Caco-2 (cell line): Measurements from ENCODE around the gene WDR4. TPM values are rescaled to one million over a fixed set of nuclear protein-coding genes. Genes with fewer than 3 reads are reported as not detected.
"Not testable (repeated sequence)": the region's sequence is repeated elsewhere in the genome, so short reads cannot be mapped to it uniquely, and the experiment has no call there.

Experiments
- BruUV-seq: library from RNA; stranded (reverse); fragments of 400-500 nt; replicated peaks from 2 replicates; lab custom pipeline; 2021; lab: Mats Ljungman, UMichigan
- CTCF ChIA-PET: fragments of 300-600 bp; sonication (Branson Sonifier 250); formaldehyde crosslinking; loops from one replicate; lab custom pipeline; 2022; ENCODE audit warnings: antibody characterized with exemption; lab: Charles Lee
- POLR2A ChIA-PET: fragments of 300-600 bp; sonication (Branson Sonifier 250); formaldehyde crosslinking; loops from one replicate; lab custom pipeline; 2022; ENCODE audit warnings: antibody characterized with exemption; lab: Charles Lee
- DNase-seq, 2 experiments: peaks; one replicate each; pipeline versions ENCODE4 v3.0.0 to v3.0.0-alpha.2; 2020 to 2022
- H3K27me3 ChIP-seq: replicated peaks from 2 replicates; pipeline ENCODE4 v1.6.0; 2011; ENCODE audit warnings: low read length; ENCODE audit not compliant: control insufficient read depth, insufficient read depth
- H3K36me3 ChIP-seq: 2 replicates; pipeline ENCODE4 v1.5.1; 2011; ENCODE audit warnings: low read length; ENCODE audit not compliant: control insufficient read depth, insufficient read depth
- H3K4me1 ChIP-seq: fragments of 250-450 bp; sonication (Bioruptor Pico); 2 replicates; pipeline ENCODE4 v1.5.1; 2020; ENCODE audit warnings: mild to moderate bottlenecking
- H3K4me3 ChIP-seq: 2 replicates; pipeline ENCODE4 v1.5.1; 2011; ENCODE audit warnings: low read depth, mild to moderate bottlenecking, control low read depth, low read length
- H3K9me3 ChIP-seq: fragments of 250-450 bp; sonication (Bioruptor Pico); 2 replicates; pipeline ENCODE4 v1.5.1; 2020; ENCODE audit warnings: mild to moderate bottlenecking, moderate library complexity
- H3K27ac Mint-ChIP-seq: one replicate; pipeline ENCODE4 v1.8.0; 2022; ENCODE audit warnings: mixed read lengths; ENCODE audit not compliant: unreplicated experiment
- H3K27me3 Mint-ChIP-seq: one replicate; pipeline ENCODE4 v1.8.0; 2022; ENCODE audit warnings: mixed read lengths; ENCODE audit not compliant: insufficient read depth, unreplicated experiment
- H3K36me3 Mint-ChIP-seq: one replicate; pipeline ENCODE4 v1.8.0; 2022; ENCODE audit warnings: mild to moderate bottlenecking, mixed read lengths; ENCODE audit not compliant: insufficient read depth, unreplicated experiment
- H3K4me1 Mint-ChIP-seq: one replicate; pipeline ENCODE4 v1.8.0; 2022; ENCODE audit warnings: low read depth, mixed read lengths; ENCODE audit not compliant: unreplicated experiment
- H3K4me3 Mint-ChIP-seq: one replicate; pipeline ENCODE4 v1.8.0; 2022; ENCODE audit warnings: mild to moderate bottlenecking, moderate library complexity, mixed read lengths; ENCODE audit not compliant: unreplicated experiment
- H3K9me3 Mint-ChIP-seq: one replicate; pipeline ENCODE4 v1.8.0; 2022; ENCODE audit warnings: mixed read lengths; ENCODE audit not compliant: unreplicated experiment
- intact Hi-C: fragments of 100-400 bp; cut with micrococcal nuclease; formaldehyde crosslinking; loops from one replicate; pipeline ENCODE4 v1.10.0; 2022; ENCODE audit not compliant: unreplicated experiment
- total RNA-seq: library from RNA; stranded (reverse); gene quantifications from 2 replicates; pipeline ENCODE4 v1.2.3, GENCODE V29; 2022
- TF ChIP-seq, protein P1 (sequence below), 2 experiments: fragments of 200-600 bp in 1 of 2; IDR thresholded peaks; 1 replicate in 1 of 2; 2 replicates in 1 of 2; pipeline versions ENCODE4 v1.5.1 to v1.8.0; 2011 to 2022; ENCODE audit warnings: antibody characterized with exemption in 1 of 2, control low read depth in 1 of 2, inconsistent platforms in 1 of 2, low read depth in 1 of 2, low read length in 1 of 2, mild to moderate bottlenecking in 1 of 2, moderate library complexity in 1 of 2; ENCODE audit not compliant: insufficient read depth in 1 of 2, severe bottlenecking in 1 of 2, unreplicated experiment in 1 of 2

Gene WDR4
- total RNA-seq, 1 experiment from 2014 or later, result 35.0 TPM

- H3K27ac Mint-ChIP-seq, result no peak overlapping the region
- ChIA-PET CTCF (no interaction called here), POLR2A (no interaction called here)
Observed at GRCh38 chr21:42845296-42845965, 33.9 kb downstream of the WDR4 start.

GRCh38 chr21:42844411-42845113 lies 34.8 kb downstream of the WDR4 start:
- POLR2A ChIA-PET, result no interaction called here
- intact Hi-C loops, result no loop called here

More at GRCh38 chr21:42845296-42845965, 33.9 kb downstream of the WDR4 start:
- TF ChIP-seq, protein P1, sequence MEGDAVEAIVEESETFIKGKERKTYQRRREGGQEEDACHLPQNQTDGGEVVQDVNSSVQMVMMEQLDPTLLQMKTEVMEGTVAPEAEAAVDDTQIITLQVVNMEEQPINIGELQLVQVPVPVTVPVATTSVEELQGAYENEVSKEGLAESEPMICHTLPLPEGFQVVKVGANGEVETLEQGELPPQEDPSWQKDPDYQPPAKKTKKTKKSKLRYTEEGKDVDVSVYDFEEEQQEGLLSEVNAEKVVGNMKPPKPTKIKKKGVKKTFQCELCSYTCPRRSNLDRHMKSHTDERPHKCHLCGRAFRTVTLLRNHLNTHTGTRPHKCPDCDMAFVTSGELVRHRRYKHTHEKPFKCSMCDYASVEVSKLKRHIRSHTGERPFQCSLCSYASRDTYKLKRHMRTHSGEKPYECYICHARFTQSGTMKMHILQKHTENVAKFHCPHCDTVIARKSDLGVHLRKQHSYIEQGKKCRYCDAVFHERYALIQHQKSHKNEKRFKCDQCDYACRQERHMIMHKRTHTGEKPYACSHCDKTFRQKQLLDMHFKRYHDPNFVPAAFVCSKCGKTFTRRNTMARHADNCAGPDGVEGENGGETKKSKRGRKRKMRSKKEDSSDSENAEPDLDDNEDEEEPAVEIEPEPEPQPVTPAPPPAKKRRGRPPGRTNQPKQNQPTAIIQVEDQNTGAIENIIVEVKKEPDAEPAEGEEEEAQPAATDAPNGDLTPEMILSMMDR (IDR thresholded peaks at IDR 0.05; ENCODE audit: insufficient read depth in 1 of 2, low read depth in 1 of 2, low read length in 1 of 2, severe bottlenecking in 1 of 2, unreplicated experiment in 1 of 2), result no peak
- peak in 1 of 2 experiments; percentile 9 for DNase-seq
- H3K36me3 ChIP-seq, result peaks cover 4% of the 10 kb centered on the region; the same call in 1 of the 2 replicates
- Mint-ChIP-seq H3K4me3 (no peak overlapping the region), H3K4me1 (no peaks in the 10 kb centered on the region), H3K27me3 (no peaks in the 10 kb centered on the region), H3K36me3 (peaks cover 66% of the 10 kb centered on the region), H3K9me3 (no peaks in the 10 kb centered on the region)
- BruUV-seq, result no TSS peak
- no peak overlapping the region for H3K4me3 ChIP-seq
- intact Hi-C loops, result no loop called here
- H3K9me3 ChIP-seq, result no peaks in the 10 kb centered on the region
- no peaks in the 10 kb centered on the region for H3K27me3 ChIP-seq
- H3K4me1 ChIP-seq, result no peaks in the 10 kb centered on the region

DNA sequence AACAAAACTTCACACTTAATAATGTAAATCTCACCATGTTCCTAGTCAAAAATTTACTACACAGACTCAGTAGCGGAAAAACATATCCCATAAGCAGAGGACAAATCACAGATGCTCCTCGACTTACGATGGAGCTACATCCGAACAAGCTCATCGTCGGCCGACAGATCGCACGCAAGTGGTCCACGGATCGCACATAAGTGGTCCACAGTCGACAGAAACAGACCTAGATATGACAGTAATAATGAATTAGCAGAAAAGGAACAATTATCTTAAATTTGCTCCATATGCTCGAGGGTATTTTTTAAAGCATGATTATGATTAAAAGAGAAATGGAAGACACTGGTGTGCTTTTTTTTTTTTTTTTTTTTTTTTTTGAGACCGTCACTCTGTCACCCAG lies 36.3 kb downstream of the WDR4 start:
- no peak for DNase-seq
- H3K27me3 ChIP-seq, result no peaks in the 10 kb centered on the region
- TF ChIP-seq, protein P1 (IDR thresholded peaks at IDR 0.05; ENCODE audit: insufficient read depth in 1 of 2, low read depth in 1 of 2, low read length in 1 of 2, severe bottlenecking in 1 of 2, unreplicated experiment in 1 of 2), result no peak
- BruUV-seq, result no TSS peak
- no peak overlapping the region for H3K4me3 ChIP-seq
- Mint-ChIP-seq H3K4me1 (no peaks in the 10 kb centered on the region), H3K36me3 (peaks cover 52% of the 10 kb centered on the region), H3K4me3 (no peak overlapping the region), H3K27me3 (no peaks in the 10 kb centered on the region), H3K27ac (no peak overlapping the region), H3K9me3 (no peaks in the 10 kb centered on the region)
- ChIA-PET CTCF (no interaction called here), POLR2A (no interaction called here)
- H3K36me3 ChIP-seq, result 0 out of 2 replicates have a peak, but pooled peaks cover 4% of the 10 kb centered on the region
- intact Hi-C loops, result no loop called here
- H3K9me3 ChIP-seq, result no peaks in the 10 kb centered on the region
- no peaks in the 10 kb centered on the region for H3K4me1 ChIP-seq

More at GRCh38 chr21:42844411-42845113, 34.8 kb downstream of the WDR4 start:
- H3K9me3 Mint-ChIP-seq, result no peaks in the 10 kb centered on the region
- H3K9me3 ChIP-seq, result no peaks in the 10 kb centered on the region
- H3K36me3 ChIP-seq, result peaks cover 4% of the 10 kb centered on the region; the same call in 1 of the 2 replicates
- peak in 1 of 2 experiments; percentile 23 for DNase-seq
- no peaks in the 10 kb centered on the region for H3K27me3 Mint-ChIP-seq
- TF ChIP-seq, protein P1 (IDR thresholded peaks at IDR 0.05; ENCODE audit: insufficient read depth in 1 of 2, low read depth in 1 of 2, low read length in 1 of 2, severe bottlenecking in 1 of 2, unreplicated experiment in 1 of 2), result no peak
- H3K4me1 Mint-ChIP-seq, result no peaks in the 10 kb centered on the region
- H3K27ac Mint-ChIP-seq, result no peak overlapping the region
- H3K4me3 Mint-ChIP-seq, result no peak overlapping the region
- no TSS peak for BruUV-seq
- no peak overlapping the region for H3K4me3 ChIP-seq
- H3K27me3 ChIP-seq, result no peaks in the 10 kb centered on the region
- no peaks in the 10 kb centered on the region for H3K4me1 ChIP-seq
- H3K36me3 Mint-ChIP-seq, result peaks cover 57% of the 10 kb centered on the region
- CTCF ChIA-PET, result no interaction called here

DNA sequence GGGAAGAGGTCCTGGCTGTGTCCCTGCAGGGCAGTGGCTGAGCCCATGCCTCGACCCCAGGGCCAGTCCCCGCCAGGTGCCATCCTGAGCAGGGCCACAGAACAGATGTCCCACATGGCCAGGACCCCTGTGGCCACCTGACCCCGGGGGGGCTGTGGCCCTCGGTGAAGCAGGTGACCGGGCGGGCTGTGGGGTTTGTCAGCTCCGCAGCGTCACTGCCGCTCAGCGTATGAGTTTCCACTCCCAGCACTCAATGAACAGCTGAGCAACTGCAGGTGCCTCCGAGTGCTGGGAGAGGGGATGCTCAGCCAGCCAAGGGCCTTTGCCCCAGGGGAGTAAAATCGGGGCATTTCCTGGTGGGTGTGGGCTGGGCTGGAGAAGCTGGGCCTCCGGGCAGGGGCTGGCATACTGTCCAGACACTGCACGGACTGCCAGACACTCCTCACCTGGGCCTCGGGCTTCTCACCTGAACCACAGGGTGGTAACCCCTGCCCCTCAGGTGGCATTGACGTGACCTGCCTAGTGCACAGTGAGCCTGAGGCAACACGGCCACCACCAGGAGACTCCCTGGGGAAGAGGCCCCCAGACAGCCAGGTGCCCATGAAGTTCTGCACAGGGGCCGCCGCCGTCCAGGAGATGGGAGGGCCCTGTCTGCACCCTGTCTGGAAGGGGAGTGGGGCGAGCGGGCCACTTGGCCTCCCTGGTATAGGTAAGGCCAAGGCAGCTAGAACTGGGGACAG lies 37.3 kb downstream of the WDR4 start:
- H3K36me3 ChIP-seq, result not testable (repeated sequence)

More for the DNA sequence above, 37.3 kb downstream of the WDR4 start:
- H3K9me3 Mint-ChIP-seq, H3K27ac Mint-ChIP-seq, POLR2A ChIA-PET, H3K4me1 Mint-ChIP-seq, H3K4me1 ChIP-seq, H3K27me3 Mint-ChIP-seq, H3K4me3 ChIP-seq, intact Hi-C loops, H3K27me3 ChIP-seq, CTCF ChIA-PET, H3K4me3 Mint-ChIP-seq, H3K9me3 ChIP-seq, BruUV-seq: not testable (repeated sequence)
- peak in 1 of 2 experiments; percentile 26 for DNase-seq
- peaks cover 52% of the 10 kb centered on the region for H3K36me3 Mint-ChIP-seq
